Measurements from ENCODE around the gene SREBF2.

DNA sequence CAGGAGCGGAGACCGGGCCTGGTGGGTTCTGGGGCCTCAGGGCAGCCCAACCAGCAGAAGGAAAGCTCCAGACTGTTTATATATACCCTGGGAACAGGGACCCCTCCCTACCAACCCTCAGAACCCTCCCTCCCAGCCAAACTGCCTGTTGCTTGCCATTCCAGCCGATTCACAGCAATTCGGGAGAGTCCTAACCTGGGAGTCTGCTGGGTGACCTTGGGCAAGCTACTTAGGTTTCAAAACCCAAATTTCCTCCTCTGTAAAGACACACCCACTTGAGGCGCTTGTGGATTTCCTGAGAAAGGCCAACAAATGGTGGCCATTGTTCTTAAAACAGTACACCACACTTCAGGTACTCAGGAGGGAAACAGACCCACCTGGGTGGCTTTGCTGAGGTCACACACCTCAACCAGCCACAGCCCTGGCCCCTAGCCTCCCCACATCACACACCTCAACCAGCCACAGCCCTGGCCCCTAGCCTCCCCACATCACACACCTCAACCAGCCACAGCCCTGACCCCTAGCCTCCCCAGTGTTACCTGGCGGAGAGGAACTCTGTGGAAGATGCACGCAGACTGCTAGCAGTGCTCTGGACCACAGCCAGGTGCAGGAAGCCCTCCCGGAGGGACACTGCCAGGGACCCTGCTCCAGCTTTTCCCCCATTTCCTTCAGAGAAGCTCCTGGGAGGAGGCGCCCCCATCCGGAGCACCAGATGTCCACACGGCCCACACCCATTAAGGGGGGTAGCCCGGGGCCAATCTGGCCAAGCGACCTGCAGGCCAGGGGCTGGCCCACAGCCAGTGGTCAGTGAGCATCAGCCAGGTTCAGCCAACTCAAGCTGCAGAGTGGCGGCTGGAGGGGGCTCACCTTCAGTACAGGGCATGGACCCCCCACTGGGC is 75.8 kb downstream of the SREBF2 start:
- no peak for TF ChIP-seq TAF1 (IDR thresholded peaks at IDR 0.05; ENCODE audit: borderline replicate concordance, low read depth, low read length)
- TF ChIP-seq, protein P1, sequence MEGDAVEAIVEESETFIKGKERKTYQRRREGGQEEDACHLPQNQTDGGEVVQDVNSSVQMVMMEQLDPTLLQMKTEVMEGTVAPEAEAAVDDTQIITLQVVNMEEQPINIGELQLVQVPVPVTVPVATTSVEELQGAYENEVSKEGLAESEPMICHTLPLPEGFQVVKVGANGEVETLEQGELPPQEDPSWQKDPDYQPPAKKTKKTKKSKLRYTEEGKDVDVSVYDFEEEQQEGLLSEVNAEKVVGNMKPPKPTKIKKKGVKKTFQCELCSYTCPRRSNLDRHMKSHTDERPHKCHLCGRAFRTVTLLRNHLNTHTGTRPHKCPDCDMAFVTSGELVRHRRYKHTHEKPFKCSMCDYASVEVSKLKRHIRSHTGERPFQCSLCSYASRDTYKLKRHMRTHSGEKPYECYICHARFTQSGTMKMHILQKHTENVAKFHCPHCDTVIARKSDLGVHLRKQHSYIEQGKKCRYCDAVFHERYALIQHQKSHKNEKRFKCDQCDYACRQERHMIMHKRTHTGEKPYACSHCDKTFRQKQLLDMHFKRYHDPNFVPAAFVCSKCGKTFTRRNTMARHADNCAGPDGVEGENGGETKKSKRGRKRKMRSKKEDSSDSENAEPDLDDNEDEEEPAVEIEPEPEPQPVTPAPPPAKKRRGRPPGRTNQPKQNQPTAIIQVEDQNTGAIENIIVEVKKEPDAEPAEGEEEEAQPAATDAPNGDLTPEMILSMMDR (IDR thresholded peaks at IDR 0.05 in 2 of 3, conservative IDR thresholded peaks at IDR 0.05 in 1 of 3; ENCODE audit: control insufficient read depth in 2 of 3, extremely low read depth in 1 of 3, insufficient read depth in 1 of 3, low read depth in 3 of 3, low read length in 3 of 3) = no peak
- TF ChIP-seq POLR2A (IDR thresholded peaks at IDR 0.05; ENCODE audit: low read depth, low read length) = peak; percentile 38; the same call in 1 of the 2 replicates
- TF ChIP-seq EP300 (IDR thresholded peaks at IDR 0.05; ENCODE audit: borderline replicate concordance in 1 of 2, control insufficient read depth in 1 of 2, low read depth in 2 of 2, low read length in 2 of 2) = no peak
- no peak for TF ChIP-seq GABPA (IDR thresholded peaks at IDR 0.05; ENCODE audit: low read depth)
- TF ChIP-seq, protein P2, sequence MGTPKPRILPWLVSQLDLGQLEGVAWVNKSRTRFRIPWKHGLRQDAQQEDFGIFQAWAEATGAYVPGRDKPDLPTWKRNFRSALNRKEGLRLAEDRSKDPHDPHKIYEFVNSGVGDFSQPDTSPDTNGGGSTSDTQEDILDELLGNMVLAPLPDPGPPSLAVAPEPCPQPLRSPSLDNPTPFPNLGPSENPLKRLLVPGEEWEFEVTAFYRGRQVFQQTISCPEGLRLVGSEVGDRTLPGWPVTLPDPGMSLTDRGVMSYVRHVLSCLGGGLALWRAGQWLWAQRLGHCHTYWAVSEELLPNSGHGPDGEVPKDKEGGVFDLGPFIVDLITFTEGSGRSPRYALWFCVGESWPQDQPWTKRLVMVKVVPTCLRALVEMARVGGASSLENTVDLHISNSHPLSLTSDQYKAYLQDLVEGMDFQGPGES (IDR thresholded peaks at IDR 0.05) = no peak
- TF ChIP-seq, protein P3, sequence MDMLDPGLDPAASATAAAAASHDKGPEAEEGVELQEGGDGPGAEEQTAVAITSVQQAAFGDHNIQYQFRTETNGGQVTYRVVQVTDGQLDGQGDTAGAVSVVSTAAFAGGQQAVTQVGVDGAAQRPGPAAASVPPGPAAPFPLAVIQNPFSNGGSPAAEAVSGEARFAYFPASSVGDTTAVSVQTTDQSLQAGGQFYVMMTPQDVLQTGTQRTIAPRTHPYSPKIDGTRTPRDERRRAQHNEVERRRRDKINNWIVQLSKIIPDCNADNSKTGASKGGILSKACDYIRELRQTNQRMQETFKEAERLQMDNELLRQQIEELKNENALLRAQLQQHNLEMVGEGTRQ (IDR thresholded peaks at IDR 0.05; ENCODE audit: borderline replicate concordance, low read depth, low read length) = no peak
- no peak for TF ChIP-seq CHD1 (IDR thresholded peaks at IDR 0.05; ENCODE audit: low read depth, low read length)
